Occipital lobe (tissue), 2 donors: Measurements from ENCODE around the gene DNAJC5. TPM values are rescaled to one million over a fixed set of nuclear protein-coding genes. Genes with fewer than 3 reads are reported as not detected.

Experiments used
- DNase-seq: peaks from one replicate; lab custom pipeline; 2025; lab: John Stamatoyannopoulos, UW
- total RNA-seq: library from RNA; depleted of rRNA; stranded (reverse); fragments of >200 nt; gene quantifications from one replicate; pipeline ENCODE4 v1.2.3, GENCODE V29; 2014

The DNAJC5 gene
- total RNA-seq, 1 donor from 2014 or later: 99.7 TPM

- DNase-seq: no peak
Observed at GRCh38 chr20:63884506-63885263, 10.2 kb upstream of the DNAJC5 start.

- DNase-seq: no peak
Observed at GRCh38 chr20:63885264-63886053, 9.5 kb upstream of the DNAJC5 start.

GRCh38 chr20:63886054-63886419, 8.9 kb upstream of the DNAJC5 start:
- no peak for DNase-seq

GRCh38 chr20:63886921-63887320, 8.0 kb upstream of the DNAJC5 start:
- no peak for DNase-seq

DNA sequence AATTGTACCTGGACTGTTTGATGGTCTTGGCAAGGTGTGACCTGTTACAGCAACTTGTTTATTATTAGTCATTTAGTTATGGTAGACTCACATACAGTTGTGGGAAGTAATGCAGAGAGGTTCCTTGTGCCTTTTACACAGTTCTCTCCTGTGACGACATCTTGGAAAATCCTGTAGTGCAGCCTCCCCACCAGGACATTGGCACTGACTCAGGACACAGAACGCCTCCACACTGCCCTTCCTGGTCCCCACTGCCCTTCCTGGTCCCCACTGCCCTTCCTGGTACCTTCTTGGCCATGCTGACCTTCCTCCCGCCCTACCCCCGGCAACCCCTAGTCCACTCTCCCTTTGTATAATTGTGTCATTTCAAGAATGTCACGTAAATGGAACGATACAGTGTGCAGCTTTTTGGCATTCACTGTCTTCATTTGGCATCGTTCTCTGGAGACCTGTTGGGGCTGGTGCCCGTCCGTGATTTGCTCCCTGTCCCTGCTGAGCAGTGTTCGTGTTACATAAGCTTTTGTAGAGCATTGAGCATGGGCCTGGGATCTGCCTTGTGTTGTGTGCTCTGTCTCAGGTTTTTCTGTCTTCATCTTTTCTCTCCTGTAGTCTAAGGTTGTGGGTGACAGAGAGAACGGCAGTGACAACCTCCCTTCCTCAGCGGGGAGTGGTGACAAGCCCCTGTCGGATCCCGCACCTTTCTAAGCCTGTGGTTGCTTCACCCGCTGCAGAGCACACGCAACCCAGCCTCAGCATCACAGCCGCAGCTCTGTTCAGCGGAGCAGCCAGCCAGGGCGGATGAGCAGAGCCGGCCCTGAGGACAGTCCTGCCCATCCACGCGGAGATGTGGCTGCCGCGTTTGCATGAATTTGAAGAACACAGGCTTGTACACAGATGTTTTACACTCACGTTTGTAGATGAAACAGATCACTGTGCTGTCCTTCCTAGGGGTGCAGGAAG, 5.4 kb upstream of the DNAJC5 start:
- DNase-seq: no peak

GRCh38 chr20:63890201-63890576, 4.7 kb upstream of the DNAJC5 start:
- no peak for DNase-seq

GRCh38 chr20:63890616-63891015, 4.3 kb upstream of the DNAJC5 start:
- DNase-seq: no peak

- no peak for DNase-seq
Observed at GRCh38 chr20:63891061-63892002, 3.6 kb upstream of the DNAJC5 start.

DNA sequence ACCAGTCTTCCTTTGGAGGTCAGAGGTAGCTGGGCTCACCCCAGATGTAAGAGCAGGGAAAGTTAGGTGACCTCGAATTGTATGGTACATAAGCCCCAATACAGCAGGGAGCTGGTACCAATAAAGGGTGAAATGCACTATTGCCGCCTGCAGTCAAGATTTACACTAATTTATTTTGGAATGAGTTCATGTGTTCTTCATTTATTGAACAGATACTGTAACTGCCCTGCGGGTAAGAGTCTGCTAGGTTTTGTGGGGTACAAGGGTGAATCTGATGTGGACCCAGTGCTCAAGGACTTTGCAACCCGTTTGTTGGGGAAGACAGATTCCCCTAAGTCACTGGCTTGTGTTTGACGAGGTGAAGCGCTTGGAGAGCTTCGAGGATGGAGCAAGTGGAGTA, 2.5 kb upstream of the DNAJC5 start:
- no peak for DNase-seq

DNA sequence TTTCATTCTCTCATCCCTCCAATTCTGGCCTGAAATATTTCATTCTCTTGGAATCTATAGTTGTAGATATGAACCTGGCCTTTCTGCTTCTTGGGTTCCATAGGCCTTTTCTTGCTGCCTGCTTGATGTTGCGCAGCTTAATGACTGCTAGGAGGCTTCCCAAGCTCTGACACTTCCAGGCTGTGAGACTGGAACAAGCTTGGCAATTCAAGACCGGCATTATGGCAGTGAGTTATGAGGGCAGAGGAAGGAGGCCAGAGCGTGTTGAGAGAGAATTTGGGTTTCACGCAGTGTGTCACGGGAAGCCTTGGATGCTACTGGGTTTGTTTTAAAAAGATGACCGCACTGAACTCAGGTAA, 948 bp upstream of the DNAJC5 start:
- DNase-seq: no peak

DNA sequence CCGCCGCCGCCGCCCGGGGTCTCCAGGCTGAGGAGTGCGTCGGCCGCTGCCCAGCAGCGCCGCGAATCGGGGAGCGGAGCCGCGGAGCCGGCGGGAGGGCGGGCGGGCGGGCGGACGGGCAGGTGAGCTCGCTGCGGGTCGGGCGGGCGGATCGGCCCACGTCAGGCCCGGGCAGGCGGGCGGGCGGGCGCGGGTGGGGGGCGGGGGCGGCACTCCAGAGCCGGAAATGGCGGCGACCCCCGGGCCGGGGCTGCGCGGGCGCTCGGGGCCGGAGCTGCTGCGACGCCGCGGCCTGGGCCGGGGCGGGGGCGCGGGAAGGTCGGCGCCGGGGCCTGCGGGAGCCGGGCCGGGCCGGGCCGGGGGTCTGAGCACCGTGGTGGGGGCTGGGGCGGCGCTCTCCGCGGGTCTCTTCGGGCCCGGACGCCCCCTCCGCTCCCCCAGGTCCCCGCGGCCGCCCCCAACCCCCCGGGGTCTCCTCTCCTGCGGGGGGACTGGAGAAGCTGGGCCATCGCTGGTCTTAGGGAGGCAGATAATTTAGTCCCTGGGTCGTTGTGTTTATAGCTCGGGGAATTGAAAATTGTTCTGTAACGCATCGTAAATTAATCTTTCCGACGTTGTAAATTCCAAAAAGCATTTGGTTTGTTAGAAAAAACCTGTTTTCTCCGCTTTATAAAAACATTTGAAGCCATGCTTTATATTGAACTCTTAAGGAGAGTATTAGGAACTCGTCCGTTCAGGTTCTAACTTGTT, 451 bp downstream of the DNAJC5 start:
- DNase-seq: no peak

DNA sequence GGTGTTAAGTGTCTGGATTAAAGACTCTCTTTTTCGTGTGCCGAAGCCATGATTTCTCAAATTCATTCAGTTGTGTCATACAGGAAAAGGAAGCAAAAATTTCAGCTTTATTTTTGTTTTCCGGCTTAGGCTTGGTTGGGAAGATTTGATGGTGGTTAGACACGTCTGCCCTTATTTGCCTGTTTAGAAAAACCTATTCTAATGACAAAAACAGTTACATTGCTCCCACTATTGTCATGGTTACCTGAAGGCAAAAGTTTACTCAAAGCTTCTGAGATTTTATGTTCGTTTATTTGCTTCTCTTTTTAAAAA, 982 bp downstream of the DNAJC5 start:
- DNase-seq: no peak

- DNase-seq: no peak
Observed at GRCh38 chr20:63896264-63897105, 1.6 kb downstream of the DNAJC5 start.

- no peak for DNase-seq
Observed at GRCh38 chr20:63897978-63898561, 3.1 kb downstream of the DNAJC5 start.

- DNase-seq: no peak
Observed at GRCh38 chr20:63898882-63899558, 4.1 kb downstream of the DNAJC5 start.

DNA sequence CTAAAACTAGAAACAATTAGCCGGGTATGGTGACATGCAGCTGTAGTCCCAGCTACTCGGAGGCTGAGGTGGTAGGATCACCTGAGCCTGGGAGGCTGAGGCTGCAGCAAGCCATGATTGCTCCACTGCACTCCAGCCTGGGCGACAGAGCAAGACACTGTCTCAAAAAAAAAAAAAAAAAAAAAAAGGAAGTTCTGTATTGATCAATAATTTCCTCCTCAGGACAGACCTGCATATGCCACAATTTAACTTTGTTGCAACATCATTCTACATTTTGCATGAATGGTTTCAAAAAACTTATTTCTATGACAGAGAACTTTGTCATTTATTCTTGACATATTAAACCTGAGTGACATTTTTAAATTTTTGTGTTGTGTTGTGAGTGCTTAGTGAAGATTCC, 5.5 kb downstream of the DNAJC5 start:
- no peak for DNase-seq

GRCh38 chr20:63903796-63904561, 9.1 kb downstream of the DNAJC5 start:
- no peak for DNase-seq
